GM10248 (cell line): Measurements from ENCODE around the gene PLXNC1.

Experiments
- CTCF ChIA-PET: fragments of 300-600 bp; sonication (Branson Sonifier 250); formaldehyde crosslinking; extraction: SDS; loops from one replicate; lab custom pipeline; 2021; ENCODE audit warnings: antibody characterized with exemption; lab: Yijun Ruan, JAX
- POLR2A ChIA-PET: fragments of 350-650 bp; sonication (Branson Sonifier 250); formaldehyde crosslinking; extraction: SDS; loops from one replicate; lab custom pipeline; 2020; ENCODE audit warnings: antibody characterized with exemption; lab: Yijun Ruan, JAX
- DNase-seq: peaks from one replicate; pipeline ENCODE4 v3.0.0; 2012; ENCODE audit errors: extremely low spot score
- CTCF ChIP-seq: IDR thresholded peaks from 2 replicates; pipeline ENCODE4 v1.5.1; 2012; ENCODE audit warnings: mild to moderate bottlenecking, low read depth; ENCODE audit errors: extremely low read depth, missing control alignments, control extremely low read depth

The PLXNC1 gene

DNA sequence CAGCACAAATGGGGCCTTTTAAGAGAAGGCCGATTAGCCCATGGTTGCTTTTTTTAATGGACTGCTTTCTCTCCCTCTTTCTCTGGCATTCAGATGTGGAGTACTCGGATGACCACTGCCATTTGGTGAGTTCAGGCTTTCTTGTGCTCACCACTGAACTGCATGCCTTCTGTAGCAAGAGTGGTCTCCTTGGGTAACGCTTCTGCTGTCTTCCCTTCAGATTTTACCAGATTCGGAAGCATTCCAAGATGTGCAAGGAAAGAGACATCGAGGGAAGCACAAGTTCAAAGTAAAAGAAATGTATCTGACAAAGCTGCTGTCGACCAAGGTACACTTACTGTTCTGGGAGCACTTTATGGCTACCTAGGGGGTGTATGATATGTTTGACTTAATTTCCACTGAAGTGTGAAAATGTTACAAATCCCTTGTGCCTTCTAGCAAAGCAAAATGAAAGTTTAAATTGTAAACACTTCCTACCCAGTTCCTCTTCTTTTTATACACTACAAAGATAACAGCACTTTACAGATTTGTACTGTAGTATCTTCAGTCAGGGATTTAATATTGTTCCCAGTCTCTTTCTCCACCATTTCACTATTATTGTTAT, 148.8 kb downstream of the PLXNC1 start:
- ChIA-PET POLR2A (no interaction called here), CTCF (no interaction called here)
- TF ChIP-seq CTCF, result no peak
- DNase-seq, result no peak

GRCh38 chr12:94297876-94298505, 149.6 kb downstream of the PLXNC1 start:
- CTCF ChIA-PET, result interaction anchor here (0.9 to 1.5 kb wide), 3 partner anchors 11 to 14 kb away, joined by 3 to 5 read pairs (median 3); no protein-coding TSS in a partner anchor
- POLR2A ChIA-PET, result no interaction called here
- TF ChIP-seq CTCF, result no peak
- no peak for DNase-seq

GRCh38 chr12:94299846-94300245, 151.5 kb downstream of the PLXNC1 start:
- ChIA-PET CTCF (interaction anchor here (1.2 to 1.6 kb wide), 3 partner anchors 9 to 13 kb away, joined by 3 to 8 read pairs (median 5); no protein-coding TSS in a partner anchor), POLR2A (no interaction called here)
- TF ChIP-seq CTCF, result no peak
- DNase-seq, result no peak

- no peak for DNase-seq
- no peak for TF ChIP-seq CTCF
- CTCF ChIA-PET, result interaction anchor here (1.3 to 2.3 kb wide), 2 partner anchors 11 to 41 kb away, joined by 3 to 6 read pairs; no protein-coding TSS in a partner anchor
- POLR2A ChIA-PET, result no interaction called here
Measured at GRCh38 chr12:94304012-94304411, 155.6 kb downstream of the PLXNC1 start.

- DNase-seq, result no peak
- CTCF ChIA-PET, result interaction anchor here (1.0 to 2.3 kb wide), 4 partner anchors 10 to 42 kb away, joined by 3 to 7 read pairs (median 6); no protein-coding TSS in a partner anchor
- TF ChIP-seq CTCF, result no peak
- POLR2A ChIA-PET, result no interaction called here
Measured at GRCh38 chr12:94304566-94305061, 156.2 kb downstream of the PLXNC1 start.

DNA sequence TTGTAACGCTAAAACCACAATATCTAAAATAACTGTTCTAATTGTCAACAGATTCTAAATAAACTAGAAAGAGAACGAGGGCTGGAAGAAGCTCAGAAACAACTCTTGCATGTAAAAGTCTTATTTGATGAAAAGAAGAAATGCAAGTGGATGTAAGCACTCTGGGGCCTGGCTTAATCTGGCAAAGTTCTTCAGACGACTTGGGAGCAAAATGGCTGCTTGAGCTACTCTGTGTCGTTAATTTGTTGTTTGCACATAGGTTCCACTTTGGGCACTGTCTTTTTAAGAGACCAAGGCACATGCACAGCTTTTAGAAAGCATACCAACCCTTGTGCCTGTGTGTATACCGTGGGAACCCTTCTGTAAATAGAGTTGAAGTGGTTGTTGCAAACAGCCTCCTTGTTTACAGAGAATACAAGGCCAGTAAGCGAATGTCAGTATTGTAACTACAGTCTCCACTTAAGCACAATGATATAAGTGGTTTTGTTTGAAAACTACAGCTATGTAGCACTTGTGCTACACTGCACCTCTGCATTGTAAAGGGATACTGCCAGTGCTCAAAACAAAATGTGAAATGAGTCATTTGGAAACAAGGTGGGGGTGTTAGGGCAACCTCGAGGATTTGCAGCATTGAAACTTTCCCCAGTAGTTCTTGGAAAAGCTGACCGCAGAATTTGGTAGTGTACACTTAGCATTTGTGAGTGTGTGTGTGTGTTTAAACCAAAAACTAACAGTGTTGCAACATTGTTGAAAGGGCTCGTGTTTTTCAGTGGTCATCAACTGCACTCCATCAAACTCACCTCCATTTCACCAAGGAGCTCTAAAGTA, 157.0 kb downstream of the PLXNC1 start:
- no peak for DNase-seq
- POLR2A ChIA-PET, result no interaction called here
- no peak for TF ChIP-seq CTCF
- CTCF ChIA-PET, result interaction anchor here (1.0 to 2.3 kb wide), 4 partner anchors 11 to 43 kb away, joined by 3 to 7 read pairs (median 6); no protein-coding TSS in a partner anchor
